Measurements from ENCODE around the gene NME5. TPM values are rescaled to one million over a fixed set of nuclear protein-coding genes. Genes with fewer than 3 reads are reported as not detected.
"Not testable (repeated sequence)": the region's sequence is repeated elsewhere in the genome, so short reads cannot be mapped to it uniquely, and the experiment has no call there.

The NME5 gene
- polyA plus RNA-seq, 6 donors from 2014 or later = not detected

DNA sequence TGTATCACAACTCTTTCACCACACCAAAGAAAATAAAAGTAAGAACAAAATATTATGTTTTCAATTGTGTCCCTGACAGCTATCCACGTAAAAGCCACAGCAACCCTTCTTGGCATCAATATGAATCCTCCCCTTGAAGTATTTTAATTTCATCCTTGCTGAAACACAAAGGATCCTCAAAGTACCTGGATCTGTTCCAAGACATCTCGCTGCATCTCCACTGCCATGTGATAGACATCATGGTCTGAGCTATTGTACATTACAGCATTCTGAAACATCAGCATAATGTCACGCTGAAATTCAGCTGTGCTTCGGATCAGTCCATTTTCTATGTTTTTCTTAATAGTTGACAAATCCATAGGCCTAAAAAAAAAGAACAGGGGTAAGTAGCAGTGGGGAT, 21.5 kb upstream of the NME5 start:
- ATAC-seq (ENCODE audit: low read depth in 2 of 2) = no peak
- Mint-ChIP-seq H3K9me3 (no peaks in the 10 kb centered on the region), H3K27me3 (no peaks in the 10 kb centered on the region), H3K4me3 (no peak overlapping the region), H3K36me3 (peaks cover 62 to 63% of the 10 kb centered on the region in 2 donors), H3K27ac (no peak overlapping the region), H3K4me1 (peaks cover 0 to 4% (median 0%) of the 10 kb centered on the region in 3 donors)
- DNase-seq = no peak

DNA sequence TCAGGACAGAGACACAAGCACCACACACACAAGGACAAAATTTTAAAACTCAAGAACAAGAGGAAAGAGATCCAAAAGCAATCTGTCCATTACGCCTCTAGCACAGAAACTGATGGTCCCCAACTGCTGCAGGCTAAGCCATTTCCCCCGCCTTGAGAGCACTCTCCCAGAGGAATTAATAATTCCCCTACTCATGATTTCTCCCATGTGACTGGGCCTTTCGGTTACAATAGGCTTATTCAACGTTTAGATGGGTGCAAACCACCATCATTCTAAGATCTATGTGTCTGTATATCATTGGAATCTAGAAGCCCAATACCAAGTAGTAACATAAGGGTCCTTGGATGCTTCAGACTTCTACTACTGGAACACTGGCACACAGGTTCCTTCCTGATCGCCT, 20.4 kb upstream of the NME5 start:
- ATAC-seq (ENCODE audit: low read depth in 2 of 2) = no peak
- Mint-ChIP-seq H3K4me3 (no peak overlapping the region), H3K27ac (no peak overlapping the region), H3K27me3 (no peaks in the 10 kb centered on the region), H3K9me3 (no peaks in the 10 kb centered on the region), H3K4me1 (peaks cover 0 to 2% (median 0%) of the 10 kb centered on the region in 3 donors), H3K36me3 (peaks cover 52 to 57% of the 10 kb centered on the region in 2 donors)
- DNase-seq = no peak

DNA sequence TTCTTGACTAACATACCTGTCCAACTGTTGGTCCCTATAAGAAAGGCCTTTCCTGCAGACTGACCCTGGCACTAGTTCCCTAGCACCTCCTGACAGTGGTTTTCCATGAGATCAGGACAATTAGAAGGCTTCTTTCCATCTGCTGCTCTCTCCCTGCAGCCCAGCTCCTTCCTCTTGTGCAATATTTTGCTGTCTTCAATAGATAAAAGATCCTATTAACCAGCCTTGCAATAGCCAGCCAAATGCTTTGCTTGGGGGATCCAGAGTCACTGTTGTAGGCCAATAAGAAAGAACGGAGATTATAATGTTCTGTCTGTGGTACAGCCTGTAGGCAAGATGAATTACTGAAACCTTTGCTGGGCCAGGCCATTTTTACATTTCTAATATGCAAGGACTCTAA, 18.4 kb upstream of the NME5 start:
- DNase-seq (no peak), ATAC-seq (ENCODE audit: low read depth in 2 of 2) (no peak)
- Mint-ChIP-seq H3K27me3 (no peaks in the 10 kb centered on the region), H3K9me3 (no peaks in the 10 kb centered on the region), H3K4me1 (no peaks in the 10 kb centered on the region), H3K36me3 (peaks cover 32 to 37% of the 10 kb centered on the region in 2 donors), H3K4me3 (no peak overlapping the region), H3K27ac (no peak overlapping the region)

DNA sequence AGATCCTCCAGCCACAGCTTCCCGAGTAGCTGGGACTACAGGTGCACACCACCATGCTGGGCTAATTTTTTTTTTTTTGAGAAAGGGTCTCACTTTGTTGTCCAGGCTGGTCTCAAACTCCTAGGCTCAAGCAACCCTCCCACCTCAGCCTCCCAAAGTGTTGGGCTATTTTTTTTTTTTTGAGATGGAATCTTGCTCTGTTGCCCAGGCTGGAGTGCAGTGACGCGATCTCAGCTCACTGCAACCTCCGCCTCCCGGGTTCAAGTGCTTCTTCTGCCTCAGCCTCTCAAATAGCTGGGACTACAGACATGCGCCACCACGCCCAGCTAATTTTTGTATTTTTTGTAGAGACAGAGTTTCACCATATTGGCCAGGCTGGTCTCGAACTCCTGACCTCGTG, 16.7 kb upstream of the NME5 start:
- H3K27ac Mint-ChIP-seq; H3K27me3 Mint-ChIP-seq; ATAC-seq (ENCODE audit: low read depth in 2 of 2); H3K9me3 Mint-ChIP-seq; H3K4me1 Mint-ChIP-seq; DNase-seq; H3K4me3 Mint-ChIP-seq: not testable (repeated sequence)
- H3K36me3 Mint-ChIP-seq = peaks cover 29 to 37% of the 10 kb centered on the region in 2 donors

DNA sequence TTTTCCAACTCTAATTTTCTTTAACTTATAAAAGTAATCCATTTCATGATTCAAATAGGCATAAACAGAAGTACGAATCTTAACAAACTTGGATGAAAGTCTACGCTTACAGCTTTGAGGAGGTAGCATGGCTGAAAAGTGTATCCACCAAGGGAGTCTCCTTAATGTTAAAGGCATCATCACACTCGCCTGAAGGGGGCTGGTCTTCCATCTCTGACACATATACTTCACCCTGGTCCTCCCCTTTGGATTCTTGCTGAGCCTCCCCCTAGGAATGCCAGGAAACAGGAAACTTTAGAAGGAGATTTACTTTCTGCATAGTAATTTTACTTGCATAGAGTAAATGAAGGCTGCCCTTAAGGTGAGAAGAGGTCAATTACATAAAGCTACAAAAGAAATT, 10.3 kb upstream of the NME5 start:
- DNase-seq = no peak
- ATAC-seq (ENCODE audit: low read depth in 2 of 2) = no peak
- no peaks in the 10 kb centered on the region for H3K9me3 Mint-ChIP-seq
- H3K4me1 Mint-ChIP-seq = no peaks in the 10 kb centered on the region
- no peaks in the 10 kb centered on the region for H3K27me3 Mint-ChIP-seq
- H3K4me3 Mint-ChIP-seq = no peak overlapping the region
- no peaks in the 10 kb centered on the region for H3K36me3 Mint-ChIP-seq
- H3K27ac Mint-ChIP-seq = no peak overlapping the region

DNA sequence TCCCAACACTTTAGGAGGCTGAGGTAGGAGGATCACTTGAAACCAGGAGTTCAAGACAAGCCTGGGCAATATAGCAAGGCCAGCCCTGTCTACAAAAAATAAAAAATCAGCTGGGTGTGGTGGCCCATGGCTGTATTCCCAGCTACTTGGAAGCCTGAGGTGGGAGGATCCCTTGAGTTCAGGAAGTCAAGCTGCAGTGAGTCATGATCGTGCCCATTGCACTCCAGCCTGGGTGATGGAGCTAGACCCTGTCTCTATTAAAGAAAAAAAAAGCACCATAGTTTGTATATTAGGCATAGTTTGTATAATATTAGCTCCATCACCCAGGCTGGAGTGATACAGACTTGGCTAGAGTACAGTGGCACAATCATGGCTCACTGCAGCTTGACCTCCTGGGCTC, 9.6 kb upstream of the NME5 start:
- Mint-ChIP-seq H3K4me3 (no peak overlapping the region), H3K27ac (no peak overlapping the region), H3K36me3 (no peaks in the 10 kb centered on the region), H3K9me3 (no peaks in the 10 kb centered on the region), H3K27me3 (no peaks in the 10 kb centered on the region), H3K4me1 (no peaks in the 10 kb centered on the region)
- no peak for ATAC-seq (ENCODE audit: low read depth in 2 of 2)
- no peak for DNase-seq

DNA sequence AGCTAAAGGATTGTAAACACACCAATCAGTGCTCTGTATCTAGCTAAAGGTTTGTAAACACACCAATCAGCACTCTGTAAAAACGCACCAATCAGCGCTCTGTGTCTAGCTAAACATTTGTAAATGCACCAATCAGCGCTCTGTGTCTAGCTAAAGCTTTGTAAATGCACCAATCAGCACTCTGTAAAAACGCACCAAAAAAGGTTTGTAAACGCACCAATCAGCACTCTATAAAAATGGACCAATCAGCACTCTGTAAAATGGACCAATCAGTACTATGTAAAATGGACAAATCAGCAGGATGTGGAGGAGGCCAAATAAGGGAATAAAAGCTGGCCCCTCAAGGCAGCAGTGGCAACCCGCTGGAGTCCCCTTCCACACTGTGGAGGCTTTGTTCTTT, 4.3 kb upstream of the NME5 start:
- not testable (repeated sequence) for H3K9me3 Mint-ChIP-seq; DNase-seq; H3K36me3 Mint-ChIP-seq; H3K4me3 Mint-ChIP-seq; H3K27ac Mint-ChIP-seq; ATAC-seq (ENCODE audit: low read depth in 2 of 2); H3K27me3 Mint-ChIP-seq
- peaks cover 5 to 13% (median 11%) of the 10 kb centered on the region in 3 donors for H3K4me1 Mint-ChIP-seq

DNA sequence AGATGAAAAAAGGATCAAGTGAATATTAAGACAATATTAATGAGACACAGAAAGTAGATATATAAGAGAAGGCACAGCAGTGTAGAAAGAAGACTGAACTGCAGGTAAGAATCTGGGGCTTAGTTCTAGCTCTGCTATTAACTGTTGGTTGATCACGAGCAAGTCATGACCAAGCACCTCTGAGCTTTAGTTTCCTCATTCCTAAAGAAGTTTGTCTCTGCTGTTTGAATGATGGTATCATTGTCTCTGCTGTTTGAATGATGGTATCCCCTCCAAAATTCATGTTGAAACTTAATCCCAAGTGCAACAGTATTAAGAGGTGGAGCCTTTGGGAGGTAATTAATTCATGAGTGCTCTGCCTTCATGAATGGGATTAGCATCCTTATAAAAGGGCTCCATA, 2.5 kb upstream of the NME5 start:
- H3K4me1 Mint-ChIP-seq = peaks cover 5 to 13% (median 11%) of the 10 kb centered on the region in 3 donors
- H3K36me3 Mint-ChIP-seq = no peaks in the 10 kb centered on the region
- no peak for DNase-seq
- H3K9me3 Mint-ChIP-seq = no peaks in the 10 kb centered on the region
- H3K4me3 Mint-ChIP-seq = no peak overlapping the region
- H3K27ac Mint-ChIP-seq = no peak overlapping the region
- no peak for ATAC-seq (ENCODE audit: low read depth in 2 of 2)
- H3K27me3 Mint-ChIP-seq = peaks cover 4 to 17% (median 11%) of the 10 kb centered on the region in 3 donors

DNA sequence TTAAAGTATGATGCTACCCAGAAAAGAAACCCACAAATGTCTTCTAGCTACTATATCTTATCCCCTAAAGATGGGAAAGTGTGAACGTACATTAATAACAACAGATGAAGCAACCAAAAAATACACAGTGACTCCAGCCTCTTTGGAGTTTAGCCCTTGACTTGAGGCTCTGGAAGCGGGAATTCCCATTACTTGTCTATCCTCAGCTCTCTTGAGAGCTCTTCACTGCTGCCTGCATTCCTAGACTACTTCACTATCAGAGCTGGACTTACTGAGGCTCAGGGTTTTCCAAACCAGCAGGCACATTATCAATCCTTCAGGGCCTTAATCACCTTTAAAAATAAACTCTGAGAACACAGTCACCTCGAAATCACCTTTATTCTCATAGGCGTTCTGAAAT, 1.0 kb upstream of the NME5 start:
- H3K27ac Mint-ChIP-seq = no peak overlapping the region
- peaks cover 10 to 25% (median 19%) of the 10 kb centered on the region in 3 donors for H3K27me3 Mint-ChIP-seq
- peaks cover 5 to 13% (median 11%) of the 10 kb centered on the region in 3 donors for H3K4me1 Mint-ChIP-seq
- no peaks in the 10 kb centered on the region for H3K36me3 Mint-ChIP-seq
- H3K4me3 Mint-ChIP-seq = no peak overlapping the region
- DNase-seq = no peak
- no peak for ATAC-seq (ENCODE audit: low read depth in 2 of 2)
- H3K9me3 Mint-ChIP-seq = no peaks in the 10 kb centered on the region

DNA sequence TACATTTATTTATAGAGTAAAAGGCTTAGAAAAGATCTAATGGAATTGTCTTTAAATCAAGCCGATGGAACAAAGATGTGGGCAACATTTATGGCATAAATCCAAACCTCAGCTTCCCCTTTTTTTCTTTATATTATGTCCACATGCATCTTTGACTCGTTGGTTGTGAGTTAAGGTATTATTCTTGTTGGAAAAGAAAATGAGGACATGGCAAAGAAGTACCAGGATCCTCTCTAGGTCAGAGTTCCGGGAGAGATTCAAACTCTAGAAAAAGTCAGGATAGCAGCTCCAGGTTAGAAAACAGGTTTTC, 508 bp upstream of the NME5 start:
- no peak for ATAC-seq (ENCODE audit: low read depth in 2 of 2)
- H3K9me3 Mint-ChIP-seq = no peaks in the 10 kb centered on the region
- H3K4me3 Mint-ChIP-seq = peak overlapping the region in 4 of 8 donors; percentile 21 to 60 (median 44)
- H3K4me1 Mint-ChIP-seq = peaks cover 5 to 13% (median 11%) of the 10 kb centered on the region in 3 donors
- H3K27ac Mint-ChIP-seq = no peak overlapping the region
- H3K27me3 Mint-ChIP-seq = peaks cover 10 to 25% (median 20%) of the 10 kb centered on the region in 3 donors
- no peaks in the 10 kb centered on the region for H3K36me3 Mint-ChIP-seq
- no peak for DNase-seq

DNA sequence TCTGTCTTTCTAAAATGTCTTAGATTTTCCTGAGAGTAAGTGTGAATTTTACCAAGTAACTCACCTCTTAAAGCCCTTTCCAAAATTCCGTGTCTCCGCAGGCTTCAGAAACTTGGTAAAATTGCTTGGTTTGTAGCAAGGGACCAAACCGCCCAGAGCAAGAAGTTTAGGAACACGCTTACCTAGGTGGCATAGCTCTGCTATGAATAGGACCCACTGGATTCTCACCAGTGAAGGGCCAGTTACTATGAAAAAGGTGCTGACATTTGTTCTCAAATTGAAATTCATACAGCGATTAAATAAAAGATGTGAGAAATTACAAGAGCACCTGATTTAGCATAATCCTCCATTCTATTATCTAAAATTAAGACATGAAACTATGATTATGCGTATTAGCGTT, 6.7 kb downstream of the NME5 start:
- ATAC-seq (ENCODE audit: low read depth in 2 of 2) = no peak
- peaks cover 18 to 21% (median 21%) of the 10 kb centered on the region in 3 donors for H3K27me3 Mint-ChIP-seq
- peaks cover 0 to 6% (median 0%) of the 10 kb centered on the region in 3 donors for H3K4me1 Mint-ChIP-seq
- DNase-seq = no peak
- no peaks in the 10 kb centered on the region for H3K9me3 Mint-ChIP-seq
- H3K36me3 Mint-ChIP-seq = no peaks in the 10 kb centered on the region
- peak overlapping the region in 2 of 8 donors; percentile 13 to 70 for H3K4me3 Mint-ChIP-seq
- H3K27ac Mint-ChIP-seq = no peak overlapping the region

DNA sequence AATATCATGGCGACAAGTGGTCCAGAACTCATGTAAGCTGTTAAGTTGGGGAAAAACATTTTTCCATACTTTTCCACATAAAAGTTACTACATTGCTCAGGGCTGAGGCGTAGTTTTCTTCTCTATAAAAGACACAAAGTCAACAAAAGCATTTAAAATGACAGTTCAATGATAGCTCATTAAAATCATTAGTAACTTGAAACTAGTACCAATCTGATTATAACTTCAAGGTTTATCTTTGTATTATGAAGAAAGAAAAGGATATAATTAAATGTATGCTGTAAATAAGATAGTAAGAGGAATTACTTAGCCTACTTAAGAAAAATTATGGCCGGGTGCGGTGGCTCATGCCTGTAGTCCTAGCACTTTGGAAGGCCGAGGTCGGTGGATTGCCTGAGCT, 9.9 kb downstream of the NME5 start:
- H3K9me3 Mint-ChIP-seq = no peaks in the 10 kb centered on the region
- ATAC-seq (ENCODE audit: low read depth in 2 of 2) = no peak
- no peak overlapping the region for H3K4me3 Mint-ChIP-seq
- peaks cover 8 to 16% (median 10%) of the 10 kb centered on the region in 3 donors for H3K27me3 Mint-ChIP-seq
- H3K4me1 Mint-ChIP-seq = peaks cover 0 to 6% (median 0%) of the 10 kb centered on the region in 3 donors
- H3K27ac Mint-ChIP-seq = peak overlapping the region in 1 of 6 donors; percentile 10
- no peaks in the 10 kb centered on the region for H3K36me3 Mint-ChIP-seq
- DNase-seq = no peak

DNA sequence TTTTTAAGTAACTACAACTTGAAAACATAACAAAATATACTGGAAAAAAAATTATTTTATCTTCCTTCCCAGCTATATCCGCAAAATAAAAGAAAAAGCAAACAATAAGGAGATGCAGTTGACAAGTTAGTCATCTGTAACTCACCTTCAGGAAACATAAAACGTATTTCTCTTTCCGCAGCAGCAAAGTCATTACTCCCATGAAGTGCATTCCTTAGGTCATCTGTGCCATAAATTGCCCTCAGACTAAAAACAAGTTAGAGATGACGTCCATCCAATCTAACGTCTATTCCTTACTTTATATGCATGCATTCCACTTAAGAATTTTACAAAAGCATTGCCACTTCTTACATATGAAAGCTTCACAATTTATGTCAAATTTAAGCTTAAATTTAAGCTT, 10.9 kb downstream of the NME5 start:
- Mint-ChIP-seq H3K4me3 (no peak overlapping the region), H3K9me3 (no peaks in the 10 kb centered on the region), H3K27me3 (peaks cover 6 to 12% (median 8%) of the 10 kb centered on the region in 3 donors), H3K36me3 (no peaks in the 10 kb centered on the region), H3K27ac (no peak overlapping the region), H3K4me1 (peaks cover 0 to 5% (median 0%) of the 10 kb centered on the region in 3 donors)
- DNase-seq (no peak), ATAC-seq (ENCODE audit: low read depth in 2 of 2) (no peak)

DNA sequence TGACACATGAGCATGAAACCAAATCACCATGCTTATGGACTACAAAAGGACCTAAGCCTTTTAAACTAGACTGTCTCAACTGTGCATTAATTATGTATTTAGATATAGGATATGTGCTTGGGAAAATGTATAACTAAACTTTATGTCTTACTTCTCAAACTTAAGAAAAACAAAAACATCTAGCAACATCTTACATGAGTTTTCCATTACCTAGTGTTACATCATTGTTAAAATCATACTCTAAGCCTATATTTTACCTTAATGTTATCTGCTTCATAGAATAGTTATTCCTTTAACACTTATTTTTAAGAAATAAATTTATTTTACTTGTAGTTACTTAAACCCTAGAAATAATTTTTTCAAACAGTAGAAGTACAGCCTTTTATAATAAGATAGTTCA, 24.0 kb downstream of the NME5 start:
- Mint-ChIP-seq H3K27me3 (peaks cover 0 to 19% (median 9%) of the 10 kb centered on the region in 3 donors), H3K4me1 (no peaks in the 10 kb centered on the region), H3K36me3 (no peaks in the 10 kb centered on the region), H3K27ac (no peak overlapping the region), H3K9me3 (no peaks in the 10 kb centered on the region), H3K4me3 (no peak overlapping the region)
- no peak for DNase-seq
- ATAC-seq (ENCODE audit: low read depth in 2 of 2) = no peak

DNA sequence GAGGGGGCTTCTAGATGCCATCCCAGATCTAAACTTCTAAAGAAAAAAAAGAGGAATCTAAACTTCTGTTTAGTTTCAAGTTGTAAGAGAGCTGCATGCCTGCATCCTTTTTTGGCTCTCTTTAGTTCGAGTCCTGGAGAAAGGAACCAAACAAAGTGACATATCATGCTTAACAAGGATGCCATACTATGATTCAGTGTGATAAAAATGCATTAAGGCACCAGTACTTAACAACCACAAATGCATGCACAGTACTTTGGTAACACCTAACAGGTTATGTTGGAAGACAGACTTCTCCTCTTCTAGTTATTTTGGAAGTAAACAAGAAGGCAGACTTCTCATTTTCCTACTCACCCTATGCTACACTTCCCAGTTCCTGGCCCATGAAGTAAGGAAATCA, 27.3 kb downstream of the NME5 start:
- Mint-ChIP-seq H3K36me3 (no peaks in the 10 kb centered on the region), H3K9me3 (no peaks in the 10 kb centered on the region), H3K27me3 (peaks cover 5 to 25% (median 10%) of the 10 kb centered on the region in 3 donors), H3K4me1 (no peaks in the 10 kb centered on the region), H3K27ac (no peak overlapping the region), H3K4me3 (no peak overlapping the region)
- ATAC-seq (ENCODE audit: low read depth in 2 of 2) = no peak
- no peak for DNase-seq

Measured in naive B cell (primary cell).